HG03432 (cell line): ENCODE measurements around the gene COLEC12.

Experiments used
- ATAC-seq: cut with Tn5 transposase; IDR thresholded peaks from one replicate; pipeline ENCODE4 v1.9.1; 2021; ENCODE audit warnings: mild to moderate bottlenecking, moderate library complexity; ENCODE audit not compliant: unreplicated experiment

COLEC12 gene

DNA sequence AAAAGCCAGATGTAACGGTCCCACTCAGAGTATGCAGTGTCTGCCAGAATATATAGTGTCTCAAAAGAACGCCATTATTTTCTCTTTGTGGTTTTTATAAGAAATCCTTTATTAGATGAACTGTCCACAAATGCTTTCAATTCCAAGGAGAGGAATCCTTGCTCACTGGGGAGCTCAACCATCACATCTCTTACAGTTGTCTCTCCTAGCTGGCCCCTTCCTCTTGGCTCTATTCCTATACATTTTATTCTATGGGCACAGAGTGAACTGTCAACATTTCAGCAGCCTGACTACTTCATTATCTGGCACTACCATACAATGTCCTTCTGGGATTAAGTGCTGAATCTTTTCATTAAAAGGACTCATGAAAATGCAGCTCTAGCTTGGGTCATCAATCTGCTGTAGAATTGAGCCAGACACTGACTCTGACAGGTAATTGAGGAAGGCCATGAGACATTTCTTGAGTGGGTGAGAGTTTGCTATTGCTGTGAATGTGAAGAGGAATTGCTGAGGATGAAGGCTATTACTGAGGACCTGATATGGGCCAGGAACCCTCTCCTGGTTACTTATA lies 136.2 kb downstream of the COLEC12 start:
- no peak for ATAC-seq

DNA sequence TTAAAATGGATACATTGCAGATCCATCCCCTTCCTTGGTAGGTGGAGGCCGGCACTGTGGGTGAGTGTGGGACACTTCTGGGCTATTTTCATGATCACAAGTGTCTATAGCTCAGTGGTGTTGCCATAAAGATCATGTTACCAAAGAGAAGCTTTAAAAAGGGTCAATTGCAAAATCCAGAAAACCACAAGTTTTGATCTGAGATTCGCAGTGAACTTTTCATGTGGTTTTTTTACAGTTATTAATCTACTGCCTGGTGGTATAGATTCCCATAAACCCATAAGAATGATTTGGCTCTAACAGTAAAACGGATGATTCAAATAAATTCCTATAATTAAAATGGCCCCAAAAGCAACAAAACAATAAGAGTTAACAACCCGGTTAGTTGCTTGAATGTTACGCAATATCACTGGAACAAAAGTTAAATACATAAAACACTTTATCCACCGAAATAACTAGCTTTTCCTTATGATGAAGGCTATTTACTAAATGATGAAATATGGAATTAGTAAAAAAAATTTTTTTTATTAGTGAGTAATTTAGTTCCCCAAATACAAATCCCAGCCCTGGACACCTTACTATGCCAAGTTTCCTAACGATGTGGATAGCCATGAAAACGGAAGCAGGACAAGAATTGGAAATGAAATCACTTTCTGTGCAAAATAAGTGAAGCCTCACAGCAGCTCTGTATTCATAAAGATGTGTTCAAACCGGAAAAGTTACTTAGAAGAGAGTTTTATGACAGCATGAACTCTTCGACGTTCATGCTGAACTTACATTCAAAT lies 137.0 kb downstream of the COLEC12 start:
- no peak for ATAC-seq

DNA sequence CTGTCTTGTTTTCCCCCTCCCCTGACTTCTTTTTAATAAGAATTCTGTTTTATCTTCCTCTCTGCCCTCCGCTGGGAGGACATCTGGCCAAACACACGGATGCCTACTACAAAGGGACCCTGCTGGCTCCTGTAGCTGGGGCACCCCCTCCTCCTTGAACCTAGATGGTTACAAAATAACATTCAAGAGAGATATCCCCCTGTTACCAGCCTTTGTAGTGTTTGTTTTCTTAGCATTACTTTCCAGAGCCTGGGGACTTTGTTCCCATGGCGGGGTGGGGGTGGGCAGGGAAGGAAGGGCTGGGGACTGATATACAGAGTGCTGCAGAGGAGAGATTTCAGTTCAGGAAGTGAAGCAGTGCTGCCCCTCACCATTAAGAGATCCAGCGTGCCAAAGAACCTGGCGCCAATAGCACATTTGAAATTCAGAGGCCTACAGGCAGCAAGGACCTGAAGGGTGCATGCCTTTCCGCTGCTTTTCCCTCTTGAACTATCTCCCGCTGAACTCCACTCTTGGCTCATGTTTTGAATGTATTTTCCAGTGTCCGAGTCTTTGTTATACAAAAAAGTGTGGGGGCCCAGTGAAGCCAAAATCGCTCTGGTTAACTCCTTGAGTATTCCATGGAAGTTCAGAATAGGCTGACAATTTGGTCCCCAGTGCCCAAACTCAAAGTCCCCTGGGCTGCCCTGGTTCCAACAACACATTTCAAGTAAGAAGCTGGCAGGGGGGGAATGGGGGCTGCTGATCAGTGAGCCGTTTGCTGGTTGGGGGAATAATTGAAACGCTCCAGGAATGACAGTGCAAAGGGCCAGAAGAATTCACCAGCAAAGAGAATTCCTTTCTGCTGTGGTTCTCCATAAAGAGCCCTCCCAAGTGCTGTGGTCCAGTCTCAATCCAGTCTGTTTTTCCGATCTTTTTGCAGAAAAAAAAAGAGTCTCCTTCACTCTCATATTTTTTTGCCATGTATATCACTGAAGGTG lies 137.9 kb downstream of the COLEC12 start:
- no peak for ATAC-seq

DNA sequence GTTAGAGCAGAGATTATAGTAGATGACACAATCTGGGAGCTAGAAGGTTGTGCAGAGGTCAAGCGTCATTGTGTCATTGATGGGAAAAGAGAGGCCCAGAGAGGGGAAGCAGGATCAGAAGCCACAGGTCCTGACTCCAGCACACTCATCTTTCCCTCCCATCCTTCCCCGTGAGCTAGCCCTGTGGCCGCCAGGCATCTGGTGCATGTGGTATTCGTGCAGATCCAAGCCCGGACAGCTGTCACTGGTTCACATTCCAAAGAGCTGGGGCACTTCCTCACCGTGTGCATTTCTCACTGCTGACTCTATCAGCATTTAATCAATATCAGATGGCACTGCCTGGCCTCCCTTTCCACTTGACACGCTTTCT lies 138.6 kb downstream of the COLEC12 start:
- ATAC-seq: no peak

DNA sequence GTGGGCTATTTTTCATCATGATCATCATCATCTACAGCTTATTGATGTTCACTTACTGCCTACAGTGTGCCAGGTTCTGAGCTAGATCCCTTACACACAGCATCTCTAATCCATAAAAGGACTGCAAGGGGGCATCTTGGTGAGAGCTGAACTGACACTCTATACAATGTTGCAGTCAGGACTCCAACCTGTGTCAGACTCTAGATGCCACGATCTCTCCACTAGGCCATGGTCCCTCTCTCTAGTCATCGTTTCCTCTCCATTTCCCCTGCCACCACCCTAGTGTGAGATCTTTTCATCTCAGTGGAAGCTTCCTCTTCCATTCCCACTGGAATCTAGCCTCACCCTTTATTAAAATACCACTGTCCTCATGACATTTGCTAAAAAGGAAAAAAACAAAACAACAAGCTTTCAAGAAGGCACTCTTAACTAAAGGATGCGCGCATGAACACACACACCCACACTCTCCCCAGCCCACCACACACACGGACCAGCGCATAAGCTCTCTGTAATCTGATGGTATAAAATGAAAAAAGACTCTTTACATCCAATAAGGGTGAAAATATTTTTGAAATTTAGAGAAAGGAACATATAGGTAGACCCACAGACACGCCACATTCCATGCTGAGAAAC lies 139.3 kb downstream of the COLEC12 start:
- no peak for ATAC-seq

DNA sequence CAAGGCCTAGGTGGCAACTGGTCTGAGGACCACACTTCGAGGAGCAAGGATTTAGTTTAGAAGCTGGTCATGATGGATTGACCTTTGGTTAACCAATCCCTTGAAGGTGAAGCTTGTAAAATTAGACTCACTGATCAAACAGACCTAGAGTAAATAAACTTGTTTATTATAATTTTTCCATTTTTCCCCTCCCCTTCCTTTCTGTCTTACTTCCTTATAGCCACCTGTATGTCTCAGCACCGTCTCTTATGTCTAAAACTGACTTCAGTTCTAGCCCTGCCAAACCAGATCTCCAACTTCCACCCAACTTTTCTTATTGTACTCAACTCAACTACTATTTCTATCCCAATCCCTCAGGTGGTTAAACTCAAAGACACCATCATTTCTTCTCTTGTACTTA lies 139.8 kb downstream of the COLEC12 start:
- ATAC-seq: no peak

DNA sequence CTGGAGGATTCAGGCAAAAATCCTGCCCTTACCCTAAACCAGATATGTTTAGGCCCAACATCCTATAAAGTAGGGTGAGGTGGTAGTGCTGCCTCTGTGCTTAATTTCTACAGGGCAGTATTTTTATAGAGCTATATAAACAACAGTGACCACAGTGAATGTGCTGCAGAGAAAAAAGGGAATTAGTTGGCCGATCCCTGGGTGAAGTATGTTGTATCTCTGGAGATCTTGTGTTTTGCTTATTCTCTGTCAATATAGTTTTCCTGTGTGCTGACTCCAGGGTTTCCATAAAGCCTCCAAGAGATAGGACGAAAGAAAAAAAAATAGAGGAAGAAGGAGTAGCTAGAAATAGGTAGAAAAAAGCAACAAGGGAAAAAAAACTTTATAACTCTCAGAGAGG lies 143.7 kb downstream of the COLEC12 start:
- no peak for ATAC-seq

DNA sequence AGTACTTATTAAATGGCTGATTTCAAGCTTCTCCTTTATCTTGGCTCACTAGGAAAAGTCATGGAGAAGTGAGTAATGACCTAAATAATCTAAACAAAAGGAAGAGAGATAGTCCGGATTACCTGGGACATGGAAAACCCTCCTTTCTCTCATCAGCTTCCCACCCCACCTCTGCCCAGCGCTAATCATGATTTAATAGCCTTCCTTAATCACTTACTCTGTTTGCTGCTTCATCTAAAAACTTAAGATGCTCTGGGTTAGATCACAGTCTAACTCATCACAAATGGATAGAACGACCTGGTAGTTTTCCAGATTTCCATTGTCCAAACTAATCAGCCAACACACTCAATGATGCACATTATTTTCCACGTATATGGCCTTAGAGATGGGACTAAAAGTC lies 144.8 kb downstream of the COLEC12 start:
- ATAC-seq: no peak

DNA sequence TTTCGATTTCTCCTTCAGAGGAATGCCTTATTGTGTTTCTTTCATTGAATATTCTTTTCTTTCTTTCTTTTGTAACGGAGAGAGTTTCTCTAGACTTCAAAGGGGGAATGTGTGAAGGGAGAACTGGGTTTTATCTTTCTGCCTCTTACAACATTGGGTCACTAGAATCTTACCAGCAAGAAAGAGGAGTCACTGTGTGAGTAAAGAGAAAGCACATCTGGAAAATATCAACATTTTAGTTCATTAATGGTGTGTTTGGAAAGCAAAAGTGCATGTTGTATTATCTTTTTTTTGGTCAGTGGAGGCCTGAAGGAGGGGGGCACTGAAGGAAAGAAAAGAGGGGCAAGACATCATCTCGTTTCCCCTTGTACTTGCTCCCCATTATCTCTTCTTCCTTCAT lies 146.0 kb downstream of the COLEC12 start:
- ATAC-seq: no peak

DNA sequence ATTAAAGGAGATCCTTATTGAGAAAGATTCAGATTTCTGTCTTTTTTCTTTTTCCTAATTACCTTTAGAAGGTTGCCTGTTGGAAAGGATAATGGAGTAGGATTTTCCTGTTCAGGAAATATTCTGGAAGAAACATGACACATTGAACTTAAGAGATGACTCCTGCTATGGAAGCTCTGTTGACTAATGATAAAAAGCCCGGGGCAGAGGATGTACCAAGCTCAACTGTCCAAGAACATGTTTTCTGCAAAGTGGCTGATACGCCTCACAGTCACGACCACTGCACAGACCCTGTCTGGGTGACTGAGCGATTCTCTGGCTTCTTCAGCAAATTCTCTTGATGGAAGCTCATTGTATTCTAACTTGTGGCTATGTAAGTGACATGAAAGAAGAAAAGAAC lies 146.5 kb downstream of the COLEC12 start:
- ATAC-seq: no peak

DNA sequence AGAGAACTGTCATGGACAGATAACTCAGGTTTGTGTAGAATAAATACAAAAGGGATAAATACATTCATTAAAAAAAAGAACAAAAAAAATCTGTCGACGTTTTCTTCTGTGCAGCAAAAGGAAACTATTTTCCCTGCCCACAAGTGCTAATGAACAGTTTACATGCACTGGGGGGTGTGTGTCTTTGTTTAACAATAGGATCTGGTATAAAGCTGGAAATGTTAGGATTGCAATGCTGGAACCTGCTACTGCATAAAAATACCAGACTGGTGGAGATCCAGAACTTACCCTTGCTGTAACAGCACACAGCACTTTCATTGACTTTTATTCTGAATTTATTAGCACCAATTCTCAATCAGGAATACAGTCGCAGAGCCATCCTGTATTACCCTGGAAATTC lies 148.1 kb downstream of the COLEC12 start:
- no peak for ATAC-seq

DNA sequence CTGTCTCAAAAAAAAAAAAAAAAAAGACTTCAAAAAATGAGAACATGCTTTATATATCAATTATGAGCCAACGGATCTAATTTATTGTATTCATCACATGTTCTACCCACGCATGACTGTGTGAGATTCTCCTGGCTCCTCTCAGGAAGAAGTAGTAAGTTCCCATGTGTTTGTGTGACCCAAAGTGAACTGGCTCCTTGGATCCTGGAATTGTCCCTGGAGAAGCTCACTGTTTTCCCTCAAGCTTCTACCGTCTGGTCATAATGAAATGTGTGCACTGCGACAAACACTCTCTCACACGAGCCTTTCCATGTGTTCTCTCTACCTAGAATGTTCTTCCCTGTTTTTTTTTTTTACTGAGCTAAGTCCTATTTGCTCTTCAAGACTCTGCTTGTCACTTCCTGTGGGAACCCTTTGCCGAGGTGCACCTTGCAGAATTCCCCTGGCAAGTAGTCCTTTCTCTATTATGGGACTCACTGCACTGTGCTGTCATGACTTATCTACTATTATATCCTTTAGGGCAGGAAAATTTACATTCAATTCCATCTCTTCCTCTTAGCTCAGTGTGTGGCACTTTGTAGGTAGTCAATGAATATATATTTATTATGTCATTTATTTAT lies 149.4 kb downstream of the COLEC12 start:
- ATAC-seq: no peak

DNA sequence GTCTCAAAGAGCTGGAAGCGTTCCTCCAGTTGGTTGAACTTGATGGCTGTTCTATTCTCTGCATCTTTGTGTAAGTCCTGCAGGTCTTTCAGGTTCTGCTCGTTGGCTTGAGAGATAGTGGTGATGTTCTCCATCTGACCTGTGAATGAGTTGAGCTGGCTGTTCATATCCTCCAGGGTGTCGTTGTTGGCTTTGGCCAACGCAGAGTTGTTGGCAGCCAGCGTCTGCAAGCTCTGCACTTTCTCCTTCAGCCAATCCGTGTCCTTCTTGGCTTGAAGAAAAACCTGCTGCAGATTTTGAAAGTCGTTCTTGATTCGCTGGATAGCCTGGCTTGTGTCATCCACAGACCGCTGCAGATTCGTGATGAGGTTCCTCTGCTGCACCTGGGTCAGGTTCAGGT lies 153.9 kb downstream of the COLEC12 start:
- no peak for ATAC-seq

DNA sequence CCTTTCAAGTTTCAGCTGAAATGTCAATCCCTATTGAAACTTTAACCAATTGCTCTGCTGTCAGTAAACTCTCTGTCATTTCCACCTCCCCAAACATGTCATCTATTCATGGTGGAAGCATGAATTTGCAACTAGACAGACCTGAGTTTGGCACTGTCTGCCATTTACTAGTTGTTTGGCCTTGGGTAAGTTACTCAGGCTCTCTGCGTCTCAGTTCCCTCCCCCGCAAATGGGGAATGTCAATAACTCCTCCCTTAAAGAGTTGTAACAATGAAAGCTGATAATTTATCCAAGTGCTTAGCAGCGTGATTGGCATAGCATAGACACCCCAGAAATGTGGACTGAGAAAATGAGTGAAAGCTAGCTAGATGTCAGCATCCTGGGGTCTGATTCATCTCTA lies 159.4 kb downstream of the COLEC12 start:
- ATAC-seq: no peak

DNA sequence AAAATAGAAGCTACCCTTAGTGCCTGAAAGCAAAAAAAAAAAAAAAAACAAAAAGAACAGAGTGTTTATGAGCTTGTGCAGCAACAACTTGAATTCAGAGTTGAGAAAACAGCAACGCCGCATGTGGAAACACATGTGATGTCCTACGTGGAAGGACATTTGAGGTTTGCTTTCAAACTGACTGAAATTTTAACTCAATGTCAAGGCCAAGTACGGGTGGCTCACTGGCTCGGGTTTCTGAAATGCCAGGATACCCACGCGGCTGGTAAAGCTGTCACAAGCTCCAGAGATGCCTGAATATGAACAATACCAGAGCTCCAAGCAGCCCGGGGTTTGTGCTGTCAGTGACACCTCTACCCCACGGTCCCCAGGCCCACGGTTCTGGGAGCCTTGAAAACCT lies 160.5 kb downstream of the COLEC12 start:
- no peak for ATAC-seq

DNA sequence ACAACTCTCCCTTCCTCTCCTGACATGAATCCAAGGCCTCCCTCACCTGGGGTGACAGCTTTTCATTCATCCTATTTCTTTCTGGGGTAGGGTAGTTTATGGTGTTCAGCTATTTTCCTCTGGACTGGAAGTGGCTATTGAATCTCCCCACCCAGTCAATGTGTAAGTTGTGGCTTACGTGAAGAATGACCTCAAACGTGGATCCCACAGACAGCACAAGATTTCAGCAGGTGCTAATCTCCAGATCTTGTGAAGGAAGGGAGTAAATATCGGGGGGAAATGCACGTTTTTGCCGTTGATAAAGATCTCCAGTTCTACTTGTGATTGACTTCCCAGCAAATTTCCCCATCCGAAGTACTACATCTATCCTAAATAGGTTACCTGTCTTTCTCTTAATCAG lies 161.3 kb downstream of the COLEC12 start:
- ATAC-seq: no peak

DNA sequence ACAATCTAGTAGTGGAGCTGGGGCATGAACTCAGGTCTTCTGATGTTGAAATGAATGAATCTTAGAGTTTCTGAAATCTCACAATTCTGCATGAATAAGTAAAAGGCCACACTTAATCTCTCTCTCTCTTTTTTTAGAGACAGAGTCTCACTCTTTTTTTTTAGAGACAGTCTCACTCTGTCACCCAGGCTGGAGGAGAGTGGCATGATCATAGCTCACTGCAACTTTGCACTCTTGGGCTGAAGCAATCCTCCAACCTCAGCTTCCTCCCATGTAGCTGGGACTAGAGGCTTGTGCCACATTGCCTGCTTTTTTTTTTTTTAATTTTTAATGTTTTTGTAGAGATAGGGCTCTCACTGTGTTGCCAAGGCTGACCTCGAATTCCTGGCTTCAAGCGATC lies 163.8 kb downstream of the COLEC12 start:
- ATAC-seq: no peak

DNA sequence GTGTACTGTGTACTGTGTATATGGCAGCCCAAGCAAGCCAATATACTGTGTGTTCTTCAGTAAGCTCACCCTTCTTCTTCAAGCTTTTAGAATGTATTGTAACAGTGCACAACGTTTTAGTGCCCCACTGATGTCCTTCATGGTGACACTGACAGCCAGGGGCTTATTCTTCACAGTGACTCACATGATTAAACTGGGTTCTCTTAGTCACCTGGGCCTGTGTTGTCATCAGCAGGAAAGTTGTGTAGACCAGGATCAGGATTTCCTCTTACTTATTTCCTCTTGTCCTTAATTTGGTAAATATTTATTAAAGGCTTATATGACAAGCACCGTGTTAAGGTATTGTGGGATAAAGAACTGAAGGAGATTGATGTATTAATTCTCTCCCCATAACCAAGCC lies 164.8 kb downstream of the COLEC12 start:
- no peak for ATAC-seq

DNA sequence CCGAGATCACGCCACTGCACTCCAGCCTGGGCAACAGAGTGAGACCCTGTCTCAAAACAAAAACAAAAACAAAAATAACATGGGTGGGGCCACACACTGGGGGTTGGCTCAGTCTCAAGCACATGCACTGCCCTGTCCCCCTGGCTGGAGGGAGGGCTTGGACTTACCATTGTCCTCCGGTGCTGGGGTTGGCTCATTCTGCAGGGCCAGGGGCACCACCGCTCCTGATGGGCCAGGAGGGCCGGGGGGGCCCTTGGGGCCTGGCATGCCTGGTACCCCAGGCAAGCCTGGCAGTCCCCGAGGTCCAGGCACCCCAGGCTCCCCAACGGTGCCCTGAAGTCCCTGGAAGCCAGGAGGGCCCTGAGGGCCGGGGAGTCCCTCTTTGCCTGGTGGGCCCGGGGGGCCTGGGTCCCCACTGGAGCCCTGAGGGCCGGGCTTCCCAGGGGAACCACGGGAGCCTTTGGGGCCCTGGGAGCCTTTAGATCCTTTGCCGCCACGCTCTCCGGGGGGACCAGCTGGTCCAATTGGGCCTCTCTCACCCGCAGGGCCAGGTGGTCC lies 165.8 kb downstream of the COLEC12 start:
- ATAC-seq: no peak

DNA sequence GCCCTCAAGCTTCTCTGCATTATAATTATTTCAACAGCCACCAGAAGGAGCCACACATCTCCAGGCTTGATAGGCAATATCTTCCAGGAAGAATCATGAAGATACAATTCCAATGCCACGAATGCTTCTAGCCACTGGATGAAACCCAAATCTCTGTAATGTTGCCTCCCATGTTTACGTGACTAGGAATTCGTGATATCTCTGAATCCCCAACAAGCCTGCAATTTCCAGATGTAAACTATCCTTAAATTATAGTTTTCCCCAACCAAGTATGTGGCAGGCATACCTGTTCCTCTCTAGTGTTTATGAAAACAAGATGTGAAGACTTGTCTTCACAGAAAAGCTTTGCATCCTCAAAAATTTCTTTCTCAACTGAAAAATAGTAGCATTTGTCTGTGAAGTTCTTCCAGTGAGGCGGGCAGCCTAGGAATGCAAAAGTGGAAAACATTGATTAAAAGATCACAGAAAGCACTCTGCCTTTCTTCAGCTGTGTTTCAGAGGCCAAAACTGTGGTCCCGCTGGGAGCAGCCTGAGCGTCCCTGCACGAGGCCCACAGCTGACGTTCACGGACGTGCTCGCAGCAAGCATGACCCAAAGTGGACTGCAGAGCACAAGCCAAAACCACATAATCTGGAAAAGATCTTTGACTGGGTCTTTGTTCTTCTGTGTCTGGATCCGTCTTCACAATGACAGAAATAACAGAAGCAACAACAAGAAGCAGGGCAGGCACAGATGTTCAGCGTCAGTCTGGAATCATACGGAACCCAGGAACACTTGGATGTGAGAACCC lies 167.6 kb downstream of the COLEC12 start:
- ATAC-seq: no peak
